ENCODE measurements around the gene FGF4. TPM values are rescaled to one million over a fixed set of nuclear protein-coding genes. Genes with fewer than 3 reads are reported as not detected.

FGF4 gene
- total RNA-seq, 1 experiment from 2014 or later: not detected

DNA sequence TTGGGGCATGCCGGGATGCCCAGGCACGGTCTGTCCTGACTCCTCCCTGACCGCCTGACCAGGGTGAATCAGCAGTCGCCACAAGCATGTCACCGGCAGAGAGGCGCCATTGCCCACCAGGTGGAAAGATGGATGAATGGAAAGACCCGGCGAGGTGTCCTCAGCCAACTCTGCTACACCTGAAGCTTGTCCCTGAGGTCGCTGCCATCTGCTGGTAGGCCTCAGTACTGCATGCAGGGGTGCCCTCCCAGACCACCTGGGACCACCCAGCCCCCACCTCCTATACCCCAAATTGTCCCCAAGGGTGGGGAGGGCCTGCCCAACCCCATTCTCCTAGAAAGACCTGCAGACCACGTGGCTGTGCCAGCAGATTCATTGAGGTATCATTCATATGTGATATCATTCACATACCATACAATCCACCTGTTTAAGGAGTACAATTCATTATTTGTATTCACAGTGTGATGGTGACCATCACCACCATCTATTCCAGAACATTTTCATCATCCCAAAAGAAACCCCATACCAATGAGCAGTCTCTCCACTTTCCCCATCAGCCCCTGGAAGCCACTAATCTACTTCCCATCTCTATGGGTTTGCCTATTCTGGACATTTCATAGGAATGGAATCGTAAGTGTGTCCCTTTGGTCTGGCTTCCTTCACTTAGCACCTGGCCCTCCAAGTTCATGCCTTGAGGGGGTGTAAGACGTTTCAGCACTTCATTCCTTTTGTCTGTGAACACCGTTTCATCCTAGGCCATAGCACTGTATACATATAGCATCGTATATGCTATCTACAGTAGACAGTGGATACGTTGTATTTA is 26.6 kb upstream of the FGF4 start:
- peak; percentile 42 for DNase-seq (ENCODE audit: low spot score)
- CTCF ChIA-PET: interaction anchor here (0.9 to 1.0 kb wide), 4 partner anchors 10 to 84 kb away, joined by 3 to 8 read pairs (median 4); no protein-coding TSS in a partner anchor
- no peaks in the 10 kb centered on the region for H3K36me3 ChIP-seq (ENCODE audit: insufficient read depth, low read length, poor library complexity, severe bottlenecking)
- TF ChIP-seq, protein P1, sequence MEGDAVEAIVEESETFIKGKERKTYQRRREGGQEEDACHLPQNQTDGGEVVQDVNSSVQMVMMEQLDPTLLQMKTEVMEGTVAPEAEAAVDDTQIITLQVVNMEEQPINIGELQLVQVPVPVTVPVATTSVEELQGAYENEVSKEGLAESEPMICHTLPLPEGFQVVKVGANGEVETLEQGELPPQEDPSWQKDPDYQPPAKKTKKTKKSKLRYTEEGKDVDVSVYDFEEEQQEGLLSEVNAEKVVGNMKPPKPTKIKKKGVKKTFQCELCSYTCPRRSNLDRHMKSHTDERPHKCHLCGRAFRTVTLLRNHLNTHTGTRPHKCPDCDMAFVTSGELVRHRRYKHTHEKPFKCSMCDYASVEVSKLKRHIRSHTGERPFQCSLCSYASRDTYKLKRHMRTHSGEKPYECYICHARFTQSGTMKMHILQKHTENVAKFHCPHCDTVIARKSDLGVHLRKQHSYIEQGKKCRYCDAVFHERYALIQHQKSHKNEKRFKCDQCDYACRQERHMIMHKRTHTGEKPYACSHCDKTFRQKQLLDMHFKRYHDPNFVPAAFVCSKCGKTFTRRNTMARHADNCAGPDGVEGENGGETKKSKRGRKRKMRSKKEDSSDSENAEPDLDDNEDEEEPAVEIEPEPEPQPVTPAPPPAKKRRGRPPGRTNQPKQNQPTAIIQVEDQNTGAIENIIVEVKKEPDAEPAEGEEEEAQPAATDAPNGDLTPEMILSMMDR (conservative IDR thresholded peaks at IDR 0.05; ENCODE audit: low read depth, low read length): peak; percentile 92
- no peak for TF ChIP-seq EZH2 (IDR thresholded peaks at IDR 0.05; ENCODE audit: borderline replicate concordance, low read depth, low read length, poor library complexity, severe bottlenecking)
- H3K27me3 ChIP-seq (replicated peaks; ENCODE audit: insufficient read depth, low read depth, low read length, poor library complexity): no peaks in the 10 kb centered on the region
- H3K4me3 ChIP-seq (ENCODE audit: low read depth, low read length, poor library complexity, severe bottlenecking): no peak overlapping the region
- no peaks in the 10 kb centered on the region for H3K9me3 ChIP-seq (ENCODE audit: low read depth, low read length, poor library complexity, severe bottlenecking)
- POLR2A ChIA-PET (ENCODE audit: low non-redundant PET): no interaction called here
- H3K27ac ChIP-seq (ENCODE audit: low read depth, low read length, poor library complexity, severe bottlenecking): no peak overlapping the region
- no peaks in the 10 kb centered on the region for H3K4me1 ChIP-seq (ENCODE audit: insufficient read depth, low read length, poor library complexity, severe bottlenecking)
- intact Hi-C loops (cut with micrococcal nuclease; ENCODE audit: unreplicated experiment): loop anchor here (1.0 kb wide), 1 partner anchor 97 kb away; the partner anchor contains the start of gene FGF19
- no TSS peak for BruUV-seq (replicated peaks)

DNA sequence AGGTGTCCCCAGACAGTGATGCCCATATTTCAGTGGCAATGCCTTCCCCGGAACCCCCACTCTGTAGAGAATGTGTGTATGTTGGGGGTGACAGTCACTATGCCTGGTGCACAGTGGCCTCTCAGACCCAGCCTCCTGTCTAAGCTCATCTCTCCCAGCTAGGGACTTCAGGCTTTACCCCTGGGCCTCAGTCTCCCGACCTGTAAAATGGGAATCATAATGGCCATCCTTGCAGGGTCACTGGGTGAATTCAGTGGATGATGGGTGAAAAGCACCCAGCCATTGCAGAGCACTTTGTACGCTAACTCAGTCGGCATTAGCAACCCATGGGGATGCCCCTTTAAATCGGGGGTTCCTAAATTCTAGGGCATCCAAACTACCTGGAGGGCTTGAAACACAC is 25.1 kb upstream of the FGF4 start:
- DNase-seq (ENCODE audit: low spot score): no peak
- Histone ChIP-seq H3K4me3 (ENCODE audit: low read depth, low read length, poor library complexity, severe bottlenecking) (no peak overlapping the region), H3K27ac (ENCODE audit: low read depth, low read length, poor library complexity, severe bottlenecking) (no peak overlapping the region), H3K4me1 (ENCODE audit: insufficient read depth, low read length, poor library complexity, severe bottlenecking) (no peaks in the 10 kb centered on the region), H3K27me3 (replicated peaks; ENCODE audit: insufficient read depth, low read depth, low read length, poor library complexity) (no peaks in the 10 kb centered on the region), H3K36me3 (ENCODE audit: insufficient read depth, low read length, poor library complexity, severe bottlenecking) (no peaks in the 10 kb centered on the region), H3K9me3 (ENCODE audit: low read depth, low read length, poor library complexity, severe bottlenecking) (no peaks in the 10 kb centered on the region)
- no TSS peak for BruUV-seq (replicated peaks)
- intact Hi-C loops (cut with micrococcal nuclease; ENCODE audit: unreplicated experiment): no loop called here
- POLR2A ChIA-PET (ENCODE audit: low non-redundant PET): no interaction called here
- CTCF ChIA-PET: no interaction called here
- TF ChIP-seq, protein P1 (conservative IDR thresholded peaks at IDR 0.05; ENCODE audit: low read depth, low read length): no peak
- no peak for TF ChIP-seq EZH2 (IDR thresholded peaks at IDR 0.05; ENCODE audit: borderline replicate concordance, low read depth, low read length, poor library complexity, severe bottlenecking)

DNA sequence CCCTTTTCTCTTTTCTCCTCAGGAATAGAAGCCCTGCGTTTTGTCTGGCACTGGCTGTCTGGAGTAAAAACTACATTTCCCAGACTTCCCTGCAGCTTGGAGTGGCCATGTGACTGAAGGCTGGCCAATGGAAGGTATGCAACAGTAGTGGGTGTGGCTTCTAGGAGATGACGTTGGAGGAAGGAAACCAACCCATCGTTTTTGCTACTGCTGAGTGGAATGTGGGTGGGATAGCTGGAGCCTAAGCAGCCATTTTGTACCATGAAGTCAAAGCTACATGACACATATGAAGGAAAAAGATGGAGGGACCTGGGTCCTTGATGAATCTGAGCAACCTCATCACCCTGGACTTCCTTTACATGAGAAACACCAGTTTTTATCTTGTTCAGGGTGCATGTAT is 24.4 kb upstream of the FGF4 start:
- intact Hi-C loops (cut with micrococcal nuclease; ENCODE audit: unreplicated experiment): no loop called here
- Histone ChIP-seq H3K9me3 (ENCODE audit: low read depth, low read length, poor library complexity, severe bottlenecking) (no peaks in the 10 kb centered on the region), H3K4me1 (ENCODE audit: insufficient read depth, low read length, poor library complexity, severe bottlenecking) (no peaks in the 10 kb centered on the region), H3K36me3 (ENCODE audit: insufficient read depth, low read length, poor library complexity, severe bottlenecking) (no peaks in the 10 kb centered on the region), H3K27me3 (replicated peaks; ENCODE audit: insufficient read depth, low read depth, low read length, poor library complexity) (no peaks in the 10 kb centered on the region), H3K27ac (ENCODE audit: low read depth, low read length, poor library complexity, severe bottlenecking) (no peak overlapping the region), H3K4me3 (ENCODE audit: low read depth, low read length, poor library complexity, severe bottlenecking) (no peak overlapping the region)
- ChIA-PET POLR2A (ENCODE audit: low non-redundant PET) (no interaction called here), CTCF (no interaction called here)
- no TSS peak for BruUV-seq (replicated peaks)
- peak; percentile 73 for DNase-seq (ENCODE audit: low spot score)
- no peak for TF ChIP-seq EZH2 (IDR thresholded peaks at IDR 0.05; ENCODE audit: borderline replicate concordance, low read depth, low read length, poor library complexity, severe bottlenecking)
- TF ChIP-seq, protein P1 (conservative IDR thresholded peaks at IDR 0.05; ENCODE audit: low read depth, low read length): no peak
